ENCODE data around the gene CACYBP.

DNA sequence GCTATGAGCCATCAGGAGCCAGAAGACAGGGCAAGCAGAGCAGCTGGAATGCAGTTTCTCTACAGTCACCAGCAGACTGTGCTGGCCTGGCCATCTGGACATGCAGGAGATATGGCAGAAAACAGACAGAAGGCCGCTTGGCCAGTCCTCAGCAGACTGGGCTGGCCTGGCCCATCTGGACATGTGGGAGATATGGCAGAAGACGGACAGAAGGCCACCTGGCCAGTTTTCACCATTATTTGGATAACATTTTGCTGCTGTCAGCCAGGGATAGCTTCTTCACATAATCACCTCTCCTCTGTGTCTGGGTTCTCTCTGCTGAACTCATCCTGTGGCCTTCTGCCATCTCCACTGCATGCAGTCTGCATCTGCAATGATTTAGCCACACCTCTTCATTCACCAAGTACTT, 25.0 kb upstream of the CACYBP start:
- TF ChIP-seq, protein P1, sequence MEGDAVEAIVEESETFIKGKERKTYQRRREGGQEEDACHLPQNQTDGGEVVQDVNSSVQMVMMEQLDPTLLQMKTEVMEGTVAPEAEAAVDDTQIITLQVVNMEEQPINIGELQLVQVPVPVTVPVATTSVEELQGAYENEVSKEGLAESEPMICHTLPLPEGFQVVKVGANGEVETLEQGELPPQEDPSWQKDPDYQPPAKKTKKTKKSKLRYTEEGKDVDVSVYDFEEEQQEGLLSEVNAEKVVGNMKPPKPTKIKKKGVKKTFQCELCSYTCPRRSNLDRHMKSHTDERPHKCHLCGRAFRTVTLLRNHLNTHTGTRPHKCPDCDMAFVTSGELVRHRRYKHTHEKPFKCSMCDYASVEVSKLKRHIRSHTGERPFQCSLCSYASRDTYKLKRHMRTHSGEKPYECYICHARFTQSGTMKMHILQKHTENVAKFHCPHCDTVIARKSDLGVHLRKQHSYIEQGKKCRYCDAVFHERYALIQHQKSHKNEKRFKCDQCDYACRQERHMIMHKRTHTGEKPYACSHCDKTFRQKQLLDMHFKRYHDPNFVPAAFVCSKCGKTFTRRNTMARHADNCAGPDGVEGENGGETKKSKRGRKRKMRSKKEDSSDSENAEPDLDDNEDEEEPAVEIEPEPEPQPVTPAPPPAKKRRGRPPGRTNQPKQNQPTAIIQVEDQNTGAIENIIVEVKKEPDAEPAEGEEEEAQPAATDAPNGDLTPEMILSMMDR (IDR thresholded peaks at IDR 0.05; ENCODE audit: insufficient read depth, low read depth, low read length), result no peak
- no peak for TF ChIP-seq EZH2 (IDR thresholded peaks at IDR 0.05; ENCODE audit: insufficient read depth, low read length)

Data from astrocyte (in vitro differentiated cells and primary cell).